Activated CD4-positive, alpha-beta T cell treated with anti-CD3 and anti-CD28 coated beads for 24 hours (primary cell): Measurements from ENCODE around the gene RPEL1.
"Not testable (repeated sequence)": the region's sequence is repeated elsewhere in the genome, so short reads cannot be mapped to it uniquely, and the experiment has no call there.

ENCODE experiments used
- DNase-seq, 2 donors: peaks; one replicate each; pipeline ENCODE4 v3.0.0-alpha.2; 2020; ENCODE audit warnings: low read depth in 2 of 2

The RPEL1 gene

GRCh38 chr10:103245587-103245986 is at the start of gene RPEL1:
TSS of gene RPEL1 (plus strand) at chr10:103245887. CDS start at chr10:103245997, 110 bp downstream.
- not testable (repeated sequence) for DNase-seq

- no peak for DNase-seq
Measured at GRCh38 chr10:103196516-103196915, 49.2 kb upstream of the RPEL1 start.

- no peak for DNase-seq
Measured at GRCh38 chr10:103197174-103197573, 48.5 kb upstream of the RPEL1 start.

GRCh38 chr10:103197903-103198302 is 47.8 kb upstream of the RPEL1 start:
- DNase-seq: no peak

- DNase-seq: no peak
Measured at GRCh38 chr10:103198648-103199047, 47.0 kb upstream of the RPEL1 start.

- DNase-seq: no peak
Measured at GRCh38 chr10:103199488-103199887, 46.2 kb upstream of the RPEL1 start.

- DNase-seq: no peak
Measured at GRCh38 chr10:103202319-103202718, 43.4 kb upstream of the RPEL1 start.

- no peak for DNase-seq
Measured at GRCh38 chr10:103203466-103203865, 42.2 kb upstream of the RPEL1 start.

- DNase-seq: no peak
Measured at GRCh38 chr10:103204353-103205255, 41.1 kb upstream of the RPEL1 start.

- not testable (repeated sequence) for DNase-seq
Measured at GRCh38 chr10:103205401-103205800, 40.3 kb upstream of the RPEL1 start.

GRCh38 chr10:103206715-103207114 is 39.0 kb upstream of the RPEL1 start:
- DNase-seq: not testable (repeated sequence)

- DNase-seq: no peak
Measured at GRCh38 chr10:103207141-103207540, 38.5 kb upstream of the RPEL1 start.

GRCh38 chr10:103207643-103208042 is 38.0 kb upstream of the RPEL1 start:
- not testable (repeated sequence) for DNase-seq

GRCh38 chr10:103210262-103210661 is 35.4 kb upstream of the RPEL1 start:
- DNase-seq: not testable (repeated sequence)

- DNase-seq: no peak
Measured at GRCh38 chr10:103215601-103216000, 30.1 kb upstream of the RPEL1 start.

GRCh38 chr10:103216362-103216761 is 29.3 kb upstream of the RPEL1 start:
- DNase-seq: not testable (repeated sequence)

- no peak for DNase-seq
Measured at GRCh38 chr10:103224133-103224532, 21.6 kb upstream of the RPEL1 start.

GRCh38 chr10:103224721-103225120 is 21.0 kb upstream of the RPEL1 start:
- DNase-seq: not testable (repeated sequence)

- no peak for DNase-seq
Measured at GRCh38 chr10:103225939-103226338, 19.7 kb upstream of the RPEL1 start.

- no peak for DNase-seq
Measured at GRCh38 chr10:103227416-103227815, 18.3 kb upstream of the RPEL1 start.

- DNase-seq: no peak
Measured at GRCh38 chr10:103231047-103231551, 14.6 kb upstream of the RPEL1 start.

- DNase-seq: no peak
Measured at GRCh38 chr10:103232131-103232673, 13.5 kb upstream of the RPEL1 start.
